ENCODE measurements around the gene DIS3L2. TPM values are rescaled to one million over a fixed set of nuclear protein-coding genes. Genes with fewer than 3 reads are reported as not detected.

Gene DIS3L2
- total RNA-seq, 4 donors from 2014 or later: 22.2 to 31.6 (median 27.8) TPM

DNA sequence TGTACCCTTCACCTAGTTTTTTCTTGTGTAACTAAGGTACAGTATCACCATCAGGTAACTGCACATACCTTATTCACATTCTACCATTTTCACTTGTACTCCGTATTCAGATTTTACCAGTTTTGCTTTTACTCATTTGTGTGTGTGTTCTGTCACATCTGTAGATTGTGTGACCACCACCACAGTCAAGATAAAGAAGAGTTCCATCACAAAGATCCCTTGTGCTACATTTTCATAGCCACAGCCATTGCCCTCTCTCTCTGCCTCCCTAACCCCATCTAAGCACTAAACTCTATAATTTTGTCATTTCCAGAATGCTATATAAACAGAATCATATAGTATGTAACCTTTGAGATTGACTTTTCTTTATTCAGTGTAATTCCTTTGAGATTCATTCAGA, 23.5 kb downstream of the DIS3L2 start:
- ATAC-seq (ENCODE audit: low FRiP score) (no peak), DNase-seq (ENCODE audit: low spot score) (no peak)
- no peak for TF ChIP-seq CTCF (IDR thresholded peaks at IDR 0.05)

DNA sequence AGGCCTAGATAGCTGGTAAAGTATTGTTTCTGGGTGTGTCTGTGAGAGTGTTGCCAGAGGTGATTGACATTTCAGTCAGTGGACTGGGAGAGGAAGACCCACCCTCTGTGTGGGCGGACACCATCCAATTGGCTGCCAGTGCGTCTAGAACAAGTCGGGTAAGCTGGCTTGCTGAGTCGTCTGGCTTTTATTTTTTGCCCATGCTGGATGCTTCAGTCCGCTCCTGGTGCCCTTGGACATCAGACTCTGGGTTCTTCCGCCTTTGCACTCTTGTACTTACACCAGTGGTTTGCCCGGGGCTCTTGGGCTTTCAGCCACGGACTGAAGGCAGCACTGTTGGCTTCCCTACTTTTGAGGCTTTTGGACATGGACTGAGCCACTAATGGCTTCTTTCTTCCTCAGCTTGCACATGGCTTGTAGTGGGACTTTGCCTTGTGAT, 24.3 kb downstream of the DIS3L2 start:
- TF ChIP-seq CTCF (IDR thresholded peaks at IDR 0.05): no peak
- no peak for ATAC-seq (ENCODE audit: low FRiP score)
- DNase-seq (ENCODE audit: low spot score): no peak

- no peak for ATAC-seq (ENCODE audit: low FRiP score)
- DNase-seq (ENCODE audit: low spot score): no peak
- TF ChIP-seq CTCF (IDR thresholded peaks at IDR 0.05): no peak
Observed at GRCh38 chr2:231987124-231987727, 25.7 kb downstream of the DIS3L2 start.

DNA sequence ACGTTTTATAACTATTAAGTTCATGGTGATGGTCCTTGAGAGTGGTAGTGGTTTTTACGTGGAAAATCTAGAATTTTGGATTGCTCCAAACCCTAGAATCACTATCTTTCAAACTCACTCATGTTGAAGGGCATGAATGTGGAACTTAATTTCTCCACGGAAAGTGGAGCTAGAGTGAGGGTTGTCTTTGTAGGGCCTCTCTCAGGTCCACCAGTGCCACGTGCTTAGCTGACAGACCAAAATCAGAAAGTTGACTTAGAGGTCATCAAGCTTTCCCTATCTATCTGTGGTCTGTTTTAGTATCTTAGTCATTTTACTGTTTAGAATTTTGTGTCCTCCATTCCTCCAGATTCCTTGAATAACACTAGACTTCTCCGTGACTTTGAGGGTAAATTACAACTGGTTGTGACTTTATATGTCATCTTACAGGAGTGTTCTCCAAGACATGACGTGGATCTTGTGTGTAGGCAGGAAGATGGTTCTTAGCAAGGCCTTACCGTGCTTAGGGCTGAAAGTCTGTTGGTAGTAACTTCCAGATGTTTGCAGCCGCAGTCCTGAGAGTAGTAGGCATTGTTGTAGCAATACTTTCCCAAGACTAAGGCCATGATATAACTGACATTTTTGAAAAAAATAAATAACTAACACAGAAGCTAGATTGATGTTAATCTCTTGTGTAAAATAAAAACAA, 26.8 kb downstream of the DIS3L2 start:
- no peak for DNase-seq (ENCODE audit: low spot score)
- TF ChIP-seq CTCF (IDR thresholded peaks at IDR 0.05): no peak
- ATAC-seq (ENCODE audit: low FRiP score): no peak

DNA sequence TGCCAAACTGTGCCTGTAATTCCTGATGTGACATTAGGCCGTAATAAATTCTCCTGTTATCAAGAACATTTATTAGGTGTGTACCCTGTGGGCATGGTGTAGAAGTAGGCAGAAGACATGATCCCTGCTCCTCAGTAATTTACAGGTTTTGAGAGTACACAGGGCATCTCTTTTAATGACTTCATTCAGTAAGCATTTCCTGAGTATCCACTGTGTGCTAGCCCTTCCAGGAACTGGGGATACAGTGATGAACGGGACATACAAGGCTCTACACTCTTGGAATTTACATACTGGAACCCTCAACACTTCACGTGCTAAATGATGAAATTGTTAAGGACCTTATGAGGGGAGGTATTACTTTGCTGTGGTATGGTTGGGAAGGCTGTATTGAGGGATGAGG, 30.2 kb downstream of the DIS3L2 start:
- no peak for TF ChIP-seq CTCF (IDR thresholded peaks at IDR 0.05)
- no peak for ATAC-seq (ENCODE audit: low FRiP score)
- DNase-seq (ENCODE audit: low spot score): no peak

DNA sequence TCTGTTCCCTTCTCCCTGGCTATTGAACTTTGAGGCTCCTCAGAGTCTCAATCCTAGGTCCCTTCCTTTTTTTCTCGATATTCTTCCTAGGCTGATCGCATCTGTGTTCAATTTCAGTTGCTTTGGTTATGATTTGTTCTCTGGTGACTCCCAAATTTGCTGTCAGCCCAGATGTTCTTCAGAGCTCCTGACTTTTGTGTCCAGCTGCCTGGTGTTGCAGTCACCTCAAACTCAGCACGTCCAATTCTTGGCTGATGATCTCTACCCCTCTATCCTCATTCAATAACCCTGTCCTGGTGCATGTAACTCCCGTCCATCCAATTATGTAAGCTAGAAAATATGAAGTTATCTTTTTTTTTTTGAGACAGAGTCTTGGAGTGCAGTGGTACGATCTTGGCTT, 31.4 kb downstream of the DIS3L2 start:
- no peak for DNase-seq (ENCODE audit: low spot score)
- no peak for TF ChIP-seq CTCF (IDR thresholded peaks at IDR 0.05)
- ATAC-seq (ENCODE audit: low FRiP score): no peak

Data from omental fat pad (tissue), 4 donors.